K562 (cell line): ENCODE data around the gene BZW2. TPM values are rescaled to one million over a fixed set of nuclear protein-coding genes. Genes with fewer than 3 reads are reported as not detected.

Experiments used
- ARID1B ChIP-seq: fragments of 450-650 bp; IDR thresholded peaks from 2 replicates; pipeline ENCODE4 v1.6.1; 2016; ENCODE audit warnings: antibody characterized with exemption, mild to moderate bottlenecking, inconsistent platforms
- MXI1 ChIP-seq: IDR thresholded peaks from 2 replicates; pipeline ENCODE4 v1.6.1; 2011; ENCODE audit warnings: low read depth, mild to moderate bottlenecking, improper control_type of control experiment, low read length
- NR3C1 ChIP-seq: sonication (generic); formaldehyde crosslinking; IDR thresholded peaks from 2 replicates; pipeline ENCODE4 v1.8.1; 2022; ENCODE audit warnings: missing genetic modification reagents
- POLR2G ChIP-seq: fragments of 200-400 bp; formaldehyde crosslinking; IDR thresholded peaks from 2 replicates; pipeline ENCODE4 v1.6.1; 2017; ENCODE audit warnings: low read depth, mild to moderate bottlenecking, antibody characterized with exemption, low read length, moderate library complexity
- SNIP1 ChIP-seq: fragments of 450-650 bp; IDR thresholded peaks from 2 replicates; pipeline ENCODE4 v1.7.1; 2017; ENCODE audit warnings: low read depth, mild to moderate bottlenecking
- TBP ChIP-seq: optimal IDR thresholded peaks from 2 replicates; pipeline ENCODE3; 2011; ENCODE audit warnings: low read depth, low read length, improper control_type of control experiment
- ZBTB8A ChIP-seq: fragments of 450-650 bp; IDR thresholded peaks from 2 replicates; pipeline ENCODE4 v1.6.1; 2018; ENCODE audit warnings: mild to moderate bottlenecking, moderate library complexity; ENCODE audit not compliant: partially characterized antibody
- ZNF263 ChIP-seq: sonication (generic); formaldehyde crosslinking; IDR thresholded peaks from 2 replicates; pipeline ENCODE4 v1.8.0; 2022; ENCODE audit warnings: mild to moderate bottlenecking, missing genetic modification reagents, borderline replicate concordance
- ZNF354B ChIP-seq: fragments of 250-450 bp; sonication (Bioruptor Pico); IDR thresholded peaks from 2 replicates; pipeline ENCODE4 v1.4.0; 2020
- ZNF41 ChIP-seq: fragments of 250-450 bp; sonication (Bioruptor Pico); conservative IDR thresholded peaks from 2 replicates; pipeline ENCODE4 v1.4.0; 2020; ENCODE audit warnings: mild to moderate bottlenecking
- polyA plus RNA-seq, 8 experiments: library from polyadenylated mRNA; depleted of rRNA in 4 of 8; stranded (reverse) in 5 of 8; unstranded in 3 of 8; fragments of >200 nt; fragmentation: Nextera tagmentation in 2 of 8; fragmentation: Illumina TruSeq in 1 of 8; extraction: Ambion mirVana in 2 of 8; extraction: Trizol in 1 of 8; gene quantifications; 2 replicates each; pipeline versions ENCODE4 v1.2.1 to v1.2.3, GENCODE V29; 2011 to 2014; ENCODE audit warnings: inconsistent platforms in 1 of 8, missing spikeins in 1 of 8
- total RNA-seq, 7 experiments: library from RNA; depleted of rRNA in 6 of 7; stranded (reverse); fragments of >200 nt in 6 of 7; fragmentation: Illumina TruSeq in 2 of 7; extraction: Trizol in 2 of 7; gene quantifications; 2 replicates each; pipeline versions ENCODE4 v1.2.1 to v1.2.3, GENCODE V29; 2011 to 2021; ENCODE audit warnings: low replicate concordance in 1 of 7
- TF ChIP-seq, protein P1 (sequence below), 3 experiments: fragments of 200-800 bp in 1 of 3; fragments of 250-450 bp in 1 of 3; fragments of 450-650 bp in 1 of 3; sonication (Bioruptor Pico) in 1 of 3; sonication (Bioruptor generic) in 1 of 3; formaldehyde crosslinking in 1 of 3; IDR thresholded peaks; 2 replicates each; pipeline versions ENCODE4 v1.6.1 to v1.8.0; 2016 to 2022; ENCODE audit warnings: mild to moderate bottlenecking in 2 of 3, missing genetic modification characterization in 2 of 3, missing compliant biosample characterization in 1 of 3, moderate library complexity in 1 of 3
- TF ChIP-seq, protein P2 (sequence below): fragments of 450-650 bp; IDR thresholded peaks from 2 replicates; pipeline ENCODE4 v1.6.1; 2016; ENCODE audit warnings: low read depth
- TF ChIP-seq, protein P3 (sequence below), 2 experiments: fragments of 450-650 bp in 1 of 2; sonication (generic) in 1 of 2; formaldehyde crosslinking; conservative IDR thresholded peaks; 2 replicates each; pipeline versions ENCODE4 v1.4.0 to v1.8.1; 2020 to 2022; ENCODE audit warnings: mild to moderate bottlenecking in 1 of 2, missing genetic modification reagents in 1 of 2
- TF ChIP-seq, protein P4 (sequence below): fragments of 250-450 bp; sonication (Bioruptor Pico); IDR thresholded peaks from 2 replicates; pipeline ENCODE4 v1.8.0; 2022; ENCODE audit warnings: moderate library complexity, mild to moderate bottlenecking, inconsistent platforms

Gene BZW2
- total and polyA plus RNA-seq, 9 of the 15 experiments (the other 6 are each of a cell fraction or from before 2014, with no cell fraction given) = 140 to 316 (median 173) TPM

DNA sequence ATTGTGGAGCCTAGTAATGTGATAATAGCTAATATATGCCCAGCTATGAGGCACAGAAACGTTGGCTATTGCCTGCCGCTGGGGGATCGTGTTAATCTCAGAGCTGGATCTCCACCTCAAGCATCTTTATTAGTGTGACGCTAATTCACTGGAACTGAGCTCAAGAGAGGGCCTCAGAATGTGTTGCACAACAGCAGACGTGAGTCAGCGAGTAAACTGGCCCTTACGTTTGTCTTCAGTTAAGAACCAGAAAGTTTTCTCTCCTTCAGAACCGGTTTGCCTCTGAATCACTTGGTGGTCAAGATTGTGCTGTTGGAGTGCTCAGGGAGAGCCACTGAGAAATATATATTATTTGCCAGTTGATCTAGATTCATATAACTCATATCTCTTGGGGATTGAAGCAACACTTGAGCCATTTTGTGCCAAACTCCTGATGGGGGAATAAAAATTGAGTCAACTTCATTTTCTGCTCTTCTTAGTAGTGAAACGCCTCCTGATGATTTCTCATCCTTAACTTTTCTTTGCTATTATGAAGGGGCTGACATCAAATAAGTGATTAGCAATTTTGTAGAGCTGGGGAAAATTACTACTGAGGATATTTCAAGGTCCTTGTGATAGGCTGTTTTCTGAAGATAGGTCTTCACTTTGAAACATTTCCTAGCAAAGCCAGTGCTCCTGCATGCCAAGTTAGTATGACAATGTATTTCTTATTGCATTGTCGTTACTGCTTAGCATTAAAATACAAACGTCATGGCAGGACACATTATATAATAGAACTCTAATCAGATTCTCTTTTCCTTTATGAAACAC, 22.3 kb downstream of the BZW2 start (continued):
- TF ChIP-seq, protein P1, sequence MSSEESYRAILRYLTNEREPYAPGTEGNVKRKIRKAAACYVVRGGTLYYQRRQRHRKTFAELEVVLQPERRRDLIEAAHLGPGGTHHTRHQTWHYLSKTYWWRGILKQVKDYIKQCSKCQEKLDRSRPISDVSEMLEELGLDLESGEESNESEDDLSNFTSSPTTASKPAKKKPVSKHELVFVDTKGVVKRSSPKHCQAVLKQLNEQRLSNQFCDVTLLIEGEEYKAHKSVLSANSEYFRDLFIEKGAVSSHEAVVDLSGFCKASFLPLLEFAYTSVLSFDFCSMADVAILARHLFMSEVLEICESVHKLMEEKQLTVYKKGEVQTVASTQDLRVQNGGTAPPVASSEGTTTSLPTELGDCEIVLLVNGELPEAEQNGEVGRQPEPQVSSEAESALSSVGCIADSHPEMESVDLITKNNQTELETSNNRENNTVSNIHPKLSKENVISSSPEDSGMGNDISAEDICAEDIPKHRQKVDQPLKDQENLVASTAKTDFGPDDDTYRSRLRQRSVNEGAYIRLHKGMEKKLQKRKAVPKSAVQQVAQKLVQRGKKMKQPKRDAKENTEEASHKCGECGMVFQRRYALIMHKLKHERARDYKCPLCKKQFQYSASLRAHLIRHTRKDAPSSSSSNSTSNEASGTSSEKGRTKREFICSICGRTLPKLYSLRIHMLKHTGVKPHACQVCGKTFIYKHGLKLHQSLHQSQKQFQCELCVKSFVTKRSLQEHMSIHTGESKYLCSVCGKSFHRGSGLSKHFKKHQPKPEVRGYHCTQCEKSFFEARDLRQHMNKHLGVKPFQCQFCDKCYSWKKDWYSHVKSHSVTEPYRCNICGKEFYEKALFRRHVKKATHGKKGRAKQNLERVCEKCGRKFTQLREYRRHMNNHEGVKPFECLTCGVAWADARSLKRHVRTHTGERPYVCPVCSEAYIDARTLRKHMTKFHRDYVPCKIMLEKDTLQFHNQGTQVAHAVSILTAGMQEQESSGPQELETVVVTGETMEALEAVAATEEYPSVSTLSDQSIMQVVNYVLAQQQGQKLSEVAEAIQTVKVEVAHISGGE (CRISPR knock-in tag; IDR thresholded peaks at IDR 0.05) = peak in 1 of 3 experiments; percentile 62; a peak in 1 of 6 replicates
- TF ChIP-seq ZNF41 (CRISPR knock-in tag) (peak; percentile 88), ZNF354B (0 out of 2 replicates have a peak, but pooled peaks have one; percentile 56), POLR2G (no peak), ZBTB8A (no peak), MXI1 (no peak), SNIP1 (no peak), TBP (no peak), NR3C1 (CRISPR knock-in tag) (no peak), ZNF263 (CRISPR knock-in tag) (no peak), ARID1B (peak; percentile 82)
- TF ChIP-seq, protein P2, sequence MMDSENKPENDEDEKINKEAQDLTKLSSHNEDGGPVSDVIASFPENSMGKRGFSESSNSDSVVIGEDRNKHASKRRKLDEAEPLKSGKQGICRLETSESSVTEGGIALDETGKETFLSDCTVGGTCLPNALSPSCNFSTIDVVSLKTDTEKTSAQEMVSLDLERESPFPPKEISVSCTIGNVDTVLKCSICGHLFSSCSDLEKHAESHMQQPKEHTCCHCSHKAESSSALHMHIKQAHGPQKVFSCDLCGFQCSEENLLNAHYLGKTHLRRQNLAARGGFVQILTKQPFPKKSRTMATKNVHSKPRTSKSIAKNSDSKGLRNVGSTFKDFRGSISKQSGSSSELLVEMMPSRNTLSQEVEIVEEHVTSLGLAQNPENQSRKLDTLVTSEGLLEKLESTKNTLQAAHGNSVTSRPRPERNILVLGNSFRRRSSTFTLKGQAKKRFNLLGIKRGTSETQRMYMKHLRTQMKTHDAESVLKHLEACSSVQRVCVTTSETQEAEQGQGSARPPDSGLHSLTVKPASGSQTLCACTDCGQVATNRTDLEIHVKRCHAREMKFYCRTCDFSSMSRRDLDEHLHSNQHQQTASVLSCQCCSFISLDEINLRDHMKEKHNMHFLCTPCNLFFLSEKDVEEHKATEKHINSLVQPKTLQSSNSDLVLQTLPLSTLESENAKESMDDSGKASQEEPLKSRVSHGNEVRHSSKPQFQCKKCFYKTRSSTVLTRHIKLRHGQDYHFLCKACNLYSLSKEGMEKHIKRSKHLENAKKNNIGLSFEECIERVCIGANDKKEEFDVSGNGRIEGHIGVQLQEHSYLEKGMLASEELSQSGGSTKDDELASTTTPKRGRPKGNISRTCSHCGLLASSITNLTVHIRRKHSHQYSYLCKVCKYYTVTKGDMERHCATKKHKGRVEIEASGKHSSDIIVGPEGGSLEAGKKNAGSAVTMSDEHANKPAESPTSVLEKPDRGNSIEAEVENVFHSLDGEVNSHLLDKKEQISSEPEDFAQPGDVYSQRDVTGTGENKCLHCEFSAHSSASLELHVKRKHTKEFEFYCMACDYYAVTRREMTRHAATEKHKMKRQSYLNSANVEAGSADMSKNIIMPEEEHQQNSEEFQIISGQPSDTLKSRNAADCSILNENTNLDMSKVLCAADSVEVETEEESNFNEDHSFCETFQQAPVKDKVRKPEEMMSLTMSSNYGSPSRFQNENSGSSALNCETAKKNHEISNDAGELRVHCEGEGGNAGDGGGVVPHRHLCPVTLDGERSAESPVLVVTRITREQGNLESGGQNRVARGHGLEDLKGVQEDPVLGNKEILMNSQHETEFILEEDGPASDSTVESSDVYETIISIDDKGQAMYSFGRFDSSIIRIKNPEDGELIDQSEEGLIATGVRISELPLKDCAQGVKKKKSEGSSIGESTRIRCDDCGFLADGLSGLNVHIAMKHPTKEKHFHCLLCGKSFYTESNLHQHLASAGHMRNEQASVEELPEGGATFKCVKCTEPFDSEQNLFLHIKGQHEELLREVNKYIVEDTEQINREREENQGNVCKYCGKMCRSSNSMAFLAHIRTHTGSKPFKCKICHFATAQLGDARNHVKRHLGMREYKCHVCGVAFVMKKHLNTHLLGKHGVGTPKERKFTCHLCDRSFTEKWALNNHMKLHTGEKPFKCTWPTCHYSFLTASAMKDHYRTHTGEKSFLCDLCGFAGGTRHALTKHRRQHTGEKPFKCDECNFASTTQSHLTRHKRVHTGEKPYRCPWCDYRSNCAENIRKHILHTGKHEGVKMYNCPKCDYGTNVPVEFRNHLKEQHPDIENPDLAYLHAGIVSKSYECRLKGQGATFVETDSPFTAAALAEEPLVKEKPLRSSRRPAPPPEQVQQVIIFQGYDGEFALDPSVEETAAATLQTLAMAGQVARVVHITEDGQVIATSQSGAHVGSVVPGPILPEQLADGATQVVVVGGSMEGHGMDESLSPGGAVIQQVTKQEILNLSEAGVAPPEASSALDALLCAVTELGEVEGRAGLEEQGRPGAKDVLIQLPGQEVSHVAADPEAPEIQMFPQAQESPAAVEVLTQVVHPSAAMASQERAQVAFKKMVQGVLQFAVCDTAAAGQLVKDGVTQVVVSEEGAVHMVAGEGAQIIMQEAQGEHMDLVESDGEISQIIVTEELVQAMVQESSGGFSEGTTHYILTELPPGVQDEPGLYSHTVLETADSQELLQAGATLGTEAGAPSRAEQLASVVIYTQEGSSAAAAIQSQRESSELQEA = no peak
- TF ChIP-seq, protein P3, sequence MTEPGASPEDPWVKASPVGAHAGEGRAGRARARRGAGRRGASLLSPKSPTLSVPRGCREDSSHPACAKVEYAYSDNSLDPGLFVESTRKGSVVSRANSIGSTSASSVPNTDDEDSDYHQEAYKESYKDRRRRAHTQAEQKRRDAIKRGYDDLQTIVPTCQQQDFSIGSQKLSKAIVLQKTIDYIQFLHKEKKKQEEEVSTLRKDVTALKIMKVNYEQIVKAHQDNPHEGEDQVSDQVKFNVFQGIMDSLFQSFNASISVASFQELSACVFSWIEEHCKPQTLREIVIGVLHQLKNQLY (CRISPR knock-in tag; conservative IDR thresholded peaks at IDR 0.05) = no peak
- TF ChIP-seq, protein P4, sequence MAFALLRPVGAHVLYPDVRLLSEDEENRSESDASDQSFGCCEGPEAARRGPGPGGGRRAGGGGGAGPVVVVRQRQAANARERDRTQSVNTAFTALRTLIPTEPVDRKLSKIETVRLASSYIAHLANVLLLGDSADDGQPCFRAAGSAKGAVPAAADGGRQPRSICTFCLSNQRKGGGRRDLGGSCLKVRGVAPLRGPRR (CRISPR knock-in tag) = peak; percentile 79; the same call in 1 of the 2 replicates
